ENCODE data around the gene TM2D3.

GRCh38 chr15:101615414-101615985 is 36.7 kb downstream of the TM2D3 start:
- TF ChIP-seq GABPA (IDR thresholded peaks at IDR 0.05 in 1 of 2, conservative IDR thresholded peaks at IDR 0.05 in 1 of 2) (no peak), CTCF (IDR thresholded peaks at IDR 0.05; ENCODE audit: low read depth, low read length, missing input control) (no peak), YY1 (IDR thresholded peaks at IDR 0.05) (no peak), RXRA (IDR thresholded peaks at IDR 0.05) (peak in 1 of 2 donors; percentile 62), REST (IDR thresholded peaks at IDR 0.05) (no peak), RAD21 (IDR thresholded peaks at IDR 0.05) (no peak), SP1 (IDR thresholded peaks at IDR 0.05) (no peak)
